GM21528 (cell line): ENCODE data around the gene SIAH2.

Experiments used
- ATAC-seq: cut with Tn5 transposase; IDR thresholded peaks from one replicate; pipeline ENCODE4 v1.9.1; 2021; ENCODE audit warnings: mild to moderate bottlenecking, moderate library complexity; ENCODE audit not compliant: unreplicated experiment, low FRiP score

SIAH2 gene

GRCh38 chr3:150775001-150775599 is 12.1 kb upstream of the SIAH2 start:
- ATAC-seq: no peak

DNA sequence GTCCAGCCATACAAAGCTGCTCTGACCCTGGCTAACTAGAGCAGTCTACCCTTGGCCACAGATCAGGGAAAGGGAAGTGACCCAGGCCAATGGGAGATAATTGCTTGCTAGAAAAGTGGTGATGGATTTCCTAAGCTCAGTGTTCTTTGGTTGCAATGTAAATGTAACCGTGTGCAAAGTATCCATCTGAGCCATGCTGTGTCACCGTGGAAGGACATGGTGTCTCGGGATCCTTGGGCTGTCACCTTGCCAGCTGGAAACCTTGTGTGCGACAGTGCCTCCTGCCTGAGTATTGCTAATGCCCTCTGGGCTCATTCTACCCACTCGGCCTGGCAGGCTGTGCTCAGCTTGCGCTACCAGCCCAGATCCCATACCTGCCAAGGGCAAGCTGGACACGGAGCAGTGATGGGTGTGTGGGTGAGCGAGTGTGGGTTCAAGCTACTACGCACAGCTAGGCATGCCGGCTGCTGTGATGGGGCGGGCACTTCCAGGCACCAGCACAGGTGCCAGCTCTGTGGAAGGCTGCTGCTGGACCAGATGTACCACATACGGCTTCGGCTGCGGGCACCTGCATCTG is 10.7 kb upstream of the SIAH2 start:
- no peak for ATAC-seq

GRCh38 chr3:150771600-150771999 is 8.6 kb upstream of the SIAH2 start:
- no peak for ATAC-seq

- ATAC-seq: no peak
Observed at GRCh38 chr3:150770681-150771080, 7.7 kb upstream of the SIAH2 start.

DNA sequence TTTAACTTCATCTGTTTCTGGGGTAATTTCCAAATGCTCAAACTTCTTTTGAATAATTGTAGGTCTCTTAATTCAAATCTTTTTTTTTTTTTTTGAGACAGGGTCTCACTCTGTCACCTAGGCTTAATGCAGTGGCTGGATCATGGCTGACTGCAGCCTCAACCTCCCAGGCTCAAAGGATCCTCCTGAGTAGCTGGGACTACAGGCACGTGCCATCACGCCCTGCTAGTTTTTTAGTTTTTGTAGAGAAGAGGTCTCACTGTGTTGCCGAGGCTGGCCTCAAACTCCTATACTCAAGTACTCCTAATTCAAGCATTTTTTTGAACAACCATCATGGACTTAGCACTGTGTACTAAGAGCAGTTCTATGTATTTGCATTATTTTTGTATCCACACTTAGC is 3.8 kb upstream of the SIAH2 start:
- ATAC-seq: no peak

DNA sequence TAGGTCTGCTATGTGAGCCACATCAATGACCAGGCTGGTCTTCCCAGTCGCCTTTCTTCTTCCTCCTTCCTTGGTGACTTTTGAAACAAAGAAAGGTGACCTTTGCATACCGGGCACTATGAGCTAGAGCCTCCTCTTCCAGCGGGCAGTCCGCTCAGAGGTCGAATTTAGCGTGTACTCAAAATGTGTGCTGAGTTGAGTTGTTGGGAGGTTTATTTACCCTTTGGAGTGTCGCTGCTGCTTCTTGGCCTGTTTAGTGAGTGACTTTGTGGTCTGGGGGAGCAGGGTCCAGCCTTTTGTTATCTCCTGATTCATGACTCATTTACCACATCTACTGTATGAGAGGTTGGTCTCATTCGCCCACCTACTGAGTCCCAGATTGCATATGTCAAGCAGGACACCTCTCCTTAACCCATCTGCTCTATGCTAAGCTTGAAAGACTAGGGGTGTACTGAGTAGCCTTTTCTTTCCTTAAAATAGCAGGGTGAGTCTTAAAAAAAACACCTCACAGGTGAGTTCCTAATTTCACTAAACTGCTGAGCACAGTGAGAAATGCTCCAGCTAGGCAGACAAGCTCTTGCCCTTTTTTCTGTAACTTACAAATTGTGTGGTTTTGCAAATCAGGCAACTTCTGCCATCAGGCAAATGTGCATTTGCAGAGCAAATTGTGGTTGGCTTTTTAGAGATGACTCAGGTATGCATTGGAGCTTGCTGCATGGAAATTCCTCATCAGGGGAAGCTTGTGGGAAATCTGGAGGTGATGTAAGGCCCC is 3.2 kb upstream of the SIAH2 start:
- ATAC-seq: peak; percentile 27

- no peak for ATAC-seq
Observed at GRCh38 chr3:150764967-150765366, 2.0 kb upstream of the SIAH2 start.

- ATAC-seq: no peak
Observed at GRCh38 chr3:150764566-150764965, 1.6 kb upstream of the SIAH2 start.

DNA sequence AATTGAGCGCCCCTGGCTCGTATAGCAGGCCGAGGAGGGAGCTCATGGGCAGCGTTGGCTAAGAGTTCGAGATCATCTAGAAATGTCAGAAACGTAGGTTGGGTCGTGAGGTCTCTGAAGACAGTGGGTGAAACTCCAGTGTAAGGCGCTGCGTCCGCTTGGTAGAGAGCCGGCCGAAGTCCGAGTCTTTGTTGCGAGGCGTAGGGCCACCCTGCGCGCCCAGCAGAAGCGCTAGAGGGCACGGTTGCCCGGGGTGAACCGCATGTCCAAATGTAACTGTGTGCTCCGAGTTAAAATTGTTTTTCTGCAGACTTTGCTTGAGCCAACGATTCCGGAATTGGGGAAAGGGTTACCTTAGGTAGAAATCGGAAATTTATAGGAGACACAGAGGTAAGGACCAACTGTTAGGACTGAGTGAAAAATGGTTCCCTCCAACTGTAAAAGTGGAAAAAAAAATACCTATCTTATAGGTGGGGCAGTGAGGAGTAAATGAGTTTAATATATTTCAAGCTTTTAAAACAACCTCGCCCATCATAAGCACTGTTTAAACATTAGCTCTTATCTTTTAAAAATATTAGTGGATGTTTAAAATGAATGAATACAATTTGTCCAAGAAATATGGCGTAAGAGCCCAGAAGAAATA is 993 bp upstream of the SIAH2 start:
- peak; percentile 19 for ATAC-seq

DNA sequence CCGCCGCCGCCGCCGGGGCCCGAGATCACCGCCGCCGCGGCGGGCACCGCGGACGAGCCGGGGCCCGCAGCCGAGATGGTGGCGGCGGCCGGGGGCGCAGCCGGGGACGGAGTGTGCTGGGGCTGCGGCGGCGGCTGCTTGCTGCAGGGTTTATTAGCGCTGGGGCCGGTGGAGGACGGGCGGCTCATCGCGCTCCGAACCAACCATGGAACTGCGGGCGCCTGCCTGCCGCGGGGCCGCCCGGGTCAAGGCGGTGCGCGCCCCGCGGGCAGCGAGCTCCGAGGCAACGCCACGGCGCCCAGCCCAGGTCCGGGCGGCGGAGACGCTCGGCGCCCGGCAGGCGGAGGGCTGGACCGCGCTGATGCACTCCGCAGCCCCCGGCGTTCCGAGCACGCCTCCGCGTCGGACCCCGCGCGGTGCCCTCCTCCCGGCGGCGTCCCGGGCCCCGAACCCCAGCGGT is 277 bp downstream of the SIAH2 start:
- peak; percentile 2 for ATAC-seq

GRCh38 chr3:150761831-150762661 is 923 bp downstream of the SIAH2 start:
- ATAC-seq: peak; percentile 0

DNA sequence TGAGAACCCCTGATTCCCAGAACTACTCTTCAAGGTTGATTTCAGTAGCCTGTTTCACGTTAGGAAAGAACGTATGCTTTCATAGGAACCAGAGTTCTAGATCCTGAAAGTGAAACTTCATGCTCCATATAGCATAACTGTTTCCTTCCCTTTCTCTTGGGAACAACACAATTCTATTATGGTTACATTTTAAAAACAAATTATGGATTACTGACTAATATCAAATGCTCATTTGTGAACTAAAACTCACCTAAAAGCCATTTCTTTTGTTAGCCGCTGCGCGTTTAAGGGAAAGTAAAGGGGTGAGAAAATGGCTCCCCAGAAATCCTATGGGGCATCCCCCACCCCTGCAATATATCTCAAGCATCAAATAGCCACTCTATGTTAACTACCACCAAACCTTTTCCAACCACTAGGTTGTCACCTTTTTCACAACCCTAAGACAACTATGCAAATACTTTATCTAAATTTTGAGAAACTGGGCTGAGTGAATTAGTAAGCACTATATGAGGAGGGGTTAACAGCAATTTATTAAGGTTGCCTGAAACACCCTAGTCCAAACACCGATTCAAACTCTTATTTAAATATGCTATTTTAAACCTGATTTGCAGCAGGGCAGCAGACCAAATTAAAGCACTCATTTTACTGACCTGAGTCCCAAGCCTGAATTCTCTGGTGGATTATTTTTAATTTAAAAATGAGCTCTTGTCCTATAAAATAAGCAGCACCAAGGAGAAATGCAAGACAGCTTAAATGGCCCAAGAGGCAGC is 2.4 kb downstream of the SIAH2 start:
- ATAC-seq: no peak

GRCh38 chr3:150759947-150760346 is 3.0 kb downstream of the SIAH2 start:
- no peak for ATAC-seq

DNA sequence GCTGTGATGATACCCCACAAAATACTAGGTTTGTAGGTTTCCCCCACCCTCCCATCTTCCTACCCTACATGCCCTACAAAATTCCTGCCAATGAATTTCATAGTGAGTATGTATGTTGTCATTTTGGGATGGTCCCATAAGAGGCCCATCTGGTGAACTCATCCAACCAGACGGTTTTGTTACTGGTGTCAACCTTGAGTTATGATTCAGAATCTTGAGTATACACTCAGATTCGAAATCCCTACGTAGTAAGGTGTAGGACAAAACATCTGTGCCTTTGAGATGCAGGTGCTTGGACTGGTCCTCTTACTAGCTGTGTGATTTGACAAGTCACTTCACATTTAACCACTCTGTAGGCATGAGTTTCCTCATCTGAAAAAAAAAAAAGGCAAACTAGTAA is 3.6 kb downstream of the SIAH2 start:
- ATAC-seq: no peak

- no peak for ATAC-seq
Observed at GRCh38 chr3:150757768-150758167, 5.2 kb downstream of the SIAH2 start.

GRCh38 chr3:150757364-150757763 is 5.6 kb downstream of the SIAH2 start:
- no peak for ATAC-seq

DNA sequence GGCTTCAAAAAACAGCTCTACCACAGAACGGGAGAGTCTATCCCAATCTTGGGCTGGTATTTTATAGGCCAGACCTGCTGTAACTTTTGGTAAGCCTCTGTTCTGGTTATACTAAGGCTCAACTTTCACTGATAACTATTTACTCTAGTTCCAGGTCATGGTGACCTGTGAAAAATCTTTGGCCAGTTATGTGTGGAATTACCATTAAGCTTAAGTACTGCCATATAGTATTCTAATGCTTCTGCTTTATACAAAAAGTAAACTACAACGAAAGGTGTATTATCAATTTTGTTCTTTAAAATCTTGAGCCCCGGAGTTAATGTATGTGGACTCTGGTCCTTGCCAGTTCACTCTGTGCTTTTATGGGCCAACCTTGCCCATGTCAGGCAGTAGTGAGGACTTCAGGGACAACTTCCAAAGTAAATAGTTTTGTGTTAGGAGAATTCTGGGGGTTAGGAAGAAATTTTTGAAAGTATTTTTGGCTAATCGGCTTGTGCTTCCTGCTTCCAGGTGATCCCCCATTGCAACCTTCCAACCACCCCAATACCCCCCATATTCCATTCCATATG is 6.4 kb downstream of the SIAH2 start:
- no peak for ATAC-seq

- ATAC-seq: no peak
Observed at GRCh38 chr3:150755902-150756301, 7.1 kb downstream of the SIAH2 start.

DNA sequence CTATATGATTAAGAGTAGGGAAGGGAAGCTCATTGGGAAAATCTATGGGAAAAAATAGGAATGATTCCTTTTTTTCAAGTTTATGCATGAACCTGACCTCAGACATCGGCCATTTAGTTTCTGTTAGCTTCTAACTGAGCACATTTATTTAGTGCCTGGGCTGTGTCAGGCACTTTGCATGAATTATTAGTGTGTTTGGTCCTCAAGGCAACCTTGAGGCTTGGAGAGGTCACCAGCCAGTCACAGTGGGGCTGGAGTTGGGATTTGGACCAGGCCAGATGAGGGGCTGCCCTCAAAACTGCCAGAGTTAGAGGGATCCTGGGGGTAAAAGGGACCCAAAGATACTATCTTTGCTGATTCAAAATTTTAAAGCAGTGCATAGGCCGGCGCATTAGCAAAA is 8.1 kb downstream of the SIAH2 start:
- no peak for ATAC-seq
